Body of pancreas (tissue), 4 donors: ENCODE results near the gene PADI6. TPM values are rescaled to one million over a fixed set of nuclear protein-coding genes. Genes with fewer than 3 reads are reported as not detected.

Experiments
- ATAC-seq: fragments of 150-250 bp; one replicate; pipeline ENCODE4 v1.9.1; 2016
- DNase-seq, 4 donors: peaks; one replicate each; pipeline ENCODE4 v3.0.0-alpha.2; 2019
- H3K27ac ChIP-seq, 4 donors: fragments of 200-600 bp; sonication (generic); 1 replicate in 3 of 4; 2 replicates in 1 of 4; pipeline versions ENCODE4 v1.5.1 to v1.6.1; 2016 to 2019; ENCODE audit warnings: mild to moderate bottlenecking in 1 of 4, mixed read lengths in 1 of 4, moderate library complexity in 1 of 4
- H3K27me3 ChIP-seq, 2 donors: fragments of 200-600 bp; sonication (generic); one replicate each; pipeline ENCODE4 v1.6.0; 2016; ENCODE audit warnings: mild to moderate bottlenecking in 1 of 2
- H3K36me3 ChIP-seq, 2 donors: fragments of 200-600 bp; sonication (generic); replicated peaks in 1 of 2; 2 replicates each; pipeline ENCODE4 v1.5.1; 2016; ENCODE audit warnings: low read depth in 2 of 2; ENCODE audit not compliant: insufficient read depth in 1 of 2
- H3K4me1 ChIP-seq: fragments of 200-600 bp; sonication (generic); one replicate; pipeline ENCODE4 v1.6.0; 2016
- H3K4me3 ChIP-seq, 2 donors: fragments of 200-600 bp; sonication (generic); 1 replicate in 1 of 2; 2 replicates in 1 of 2; pipeline ENCODE4 v1.5.1; 2016 to 2019
- H3K9me3 ChIP-seq, 3 donors: fragments of 200-600 bp; sonication (generic); 1 replicate in 2 of 3; 2 replicates in 1 of 3; pipeline ENCODE4 v1.5.1; 2016
- POLR2A ChIP-seq, 3 donors: fragments of 450-650 bp; IDR thresholded peaks; one replicate each; pipeline ENCODE4 v1.6.1; 2016; ENCODE audit warnings: antibody characterized with exemption in 3 of 3, mild to moderate bottlenecking in 2 of 3
- WGBS, 2 donors: methylation state at CpG; one replicate each; pipeline ENCODE4 v1.1.5; 2017; 5-methylcytosine and 5-hydroxymethylcytosine counted together
- intact Hi-C: fragments of 100-400 bp; cut with DNase I; formaldehyde crosslinking; loops from one replicate; pipeline ENCODE4 v1.15.1; 2023
- total RNA-seq, 2 donors: library from RNA; depleted of rRNA; stranded (reverse); fragments of >200 nt; gene quantifications; one replicate each; pipeline ENCODE4 v1.1.0, GENCODE V29; 2016
- TF ChIP-seq, protein P1 (sequence below), 7 experiments: fragments of 450-650 bp in 4 of 7; fragments of 200-600 bp in 3 of 7; sonication (generic) in 3 of 7; IDR thresholded peaks; one replicate each; pipeline ENCODE4 v1.5.1; 2016 to 2019; ENCODE audit warnings: antibody characterized with exemption in 7 of 7

The PADI6 gene
- total RNA-seq, 2 donors from 2014 or later = not detected

DNA sequence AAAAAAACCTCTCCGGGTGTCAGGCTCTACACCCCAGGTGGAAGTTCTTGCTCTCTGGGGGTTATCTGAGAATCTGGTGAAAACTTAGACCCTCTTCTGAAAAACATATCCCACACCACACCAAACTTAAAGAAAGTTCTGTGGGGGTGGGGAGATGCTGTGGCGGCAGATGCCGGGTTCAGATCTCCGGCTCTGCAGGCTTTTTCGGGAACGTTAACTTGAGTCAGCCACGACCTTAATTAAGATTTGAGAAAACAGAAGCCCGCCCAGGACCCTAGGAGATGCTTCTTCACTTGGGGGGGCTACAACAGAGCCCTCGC is 65.2 kb downstream of the PADI6 start:
- Histone ChIP-seq H3K36me3 (no peaks in the 10 kb centered on the region), H3K4me3 (no peak overlapping the region), H3K9me3 (no peaks in the 10 kb centered on the region), H3K27me3 (no peaks in the 10 kb centered on the region), H3K27ac (peak overlapping the region in 3 of 4 donors; percentile 24 to 87 (median 62)), H3K4me1 (peaks cover 23% of the 10 kb centered on the region)
- peak in 1 of 3 donors; percentile 6 for TF ChIP-seq POLR2A (IDR thresholded peaks at IDR 0.05)
- TF ChIP-seq, protein P1, sequence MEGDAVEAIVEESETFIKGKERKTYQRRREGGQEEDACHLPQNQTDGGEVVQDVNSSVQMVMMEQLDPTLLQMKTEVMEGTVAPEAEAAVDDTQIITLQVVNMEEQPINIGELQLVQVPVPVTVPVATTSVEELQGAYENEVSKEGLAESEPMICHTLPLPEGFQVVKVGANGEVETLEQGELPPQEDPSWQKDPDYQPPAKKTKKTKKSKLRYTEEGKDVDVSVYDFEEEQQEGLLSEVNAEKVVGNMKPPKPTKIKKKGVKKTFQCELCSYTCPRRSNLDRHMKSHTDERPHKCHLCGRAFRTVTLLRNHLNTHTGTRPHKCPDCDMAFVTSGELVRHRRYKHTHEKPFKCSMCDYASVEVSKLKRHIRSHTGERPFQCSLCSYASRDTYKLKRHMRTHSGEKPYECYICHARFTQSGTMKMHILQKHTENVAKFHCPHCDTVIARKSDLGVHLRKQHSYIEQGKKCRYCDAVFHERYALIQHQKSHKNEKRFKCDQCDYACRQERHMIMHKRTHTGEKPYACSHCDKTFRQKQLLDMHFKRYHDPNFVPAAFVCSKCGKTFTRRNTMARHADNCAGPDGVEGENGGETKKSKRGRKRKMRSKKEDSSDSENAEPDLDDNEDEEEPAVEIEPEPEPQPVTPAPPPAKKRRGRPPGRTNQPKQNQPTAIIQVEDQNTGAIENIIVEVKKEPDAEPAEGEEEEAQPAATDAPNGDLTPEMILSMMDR (IDR thresholded peaks at IDR 0.05) = no peak
- ATAC-seq (no peak), DNase-seq (no peak)
- WGBS, 2 donors = 20 to 33% methylated on average over 1 to 9 of the region's 9 CpGs
- intact Hi-C loops = no loop called here

- TF ChIP-seq, protein P1 (IDR thresholded peaks at IDR 0.05) = no peak
- no peak for TF ChIP-seq POLR2A (IDR thresholded peaks at IDR 0.05)
- Histone ChIP-seq H3K4me3 (peak overlapping the region in 1 of 2 donors; percentile 80), H3K27me3 (no peaks in the 10 kb centered on the region), H3K27ac (peak overlapping the region; percentile 62 to 87 (median 82)), H3K9me3 (no peaks in the 10 kb centered on the region), H3K36me3 (no peaks in the 10 kb centered on the region), H3K4me1 (peaks cover 23% of the 10 kb centered on the region)
- peak; percentile 54 for ATAC-seq
- DNase-seq = peak; percentile 15 to 48 (median 39)
- intact Hi-C loops = no loop called here
- 0% methylated on average over 67 of the region's 115 CpGs; no CpG with 5 or more reads in 1 of the 2 donors for WGBS, 2 donors
Measured at GRCh38 chr1:17437580-17438317, 65.8 kb downstream of the PADI6 start.

- no peaks in the 10 kb centered on the region for H3K36me3 ChIP-seq
- H3K27ac ChIP-seq = peak overlapping the region; percentile 62 to 87 (median 82)
- intact Hi-C loops = no loop called here
- H3K9me3 ChIP-seq = no peaks in the 10 kb centered on the region
- H3K4me3 ChIP-seq = peak overlapping the region; percentile 59 to 80
- peak; percentile 38 for ATAC-seq
- H3K4me1 ChIP-seq = peaks cover 23% of the 10 kb centered on the region
- 0 to 2% methylated on average over 19 to 76 of the region's 78 CpGs for whole genome bisulfite sequencing, 2 donors
- DNase-seq = peak; percentile 54 to 71 (median 64)
- TF ChIP-seq, protein P1 (IDR thresholded peaks at IDR 0.05) = no peak
- peak in 1 of 3 donors; percentile 50 for TF ChIP-seq POLR2A (IDR thresholded peaks at IDR 0.05)
- no peaks in the 10 kb centered on the region for H3K27me3 ChIP-seq
Measured at GRCh38 chr1:17438318-17439249, 66.6 kb downstream of the PADI6 start.

DNA sequence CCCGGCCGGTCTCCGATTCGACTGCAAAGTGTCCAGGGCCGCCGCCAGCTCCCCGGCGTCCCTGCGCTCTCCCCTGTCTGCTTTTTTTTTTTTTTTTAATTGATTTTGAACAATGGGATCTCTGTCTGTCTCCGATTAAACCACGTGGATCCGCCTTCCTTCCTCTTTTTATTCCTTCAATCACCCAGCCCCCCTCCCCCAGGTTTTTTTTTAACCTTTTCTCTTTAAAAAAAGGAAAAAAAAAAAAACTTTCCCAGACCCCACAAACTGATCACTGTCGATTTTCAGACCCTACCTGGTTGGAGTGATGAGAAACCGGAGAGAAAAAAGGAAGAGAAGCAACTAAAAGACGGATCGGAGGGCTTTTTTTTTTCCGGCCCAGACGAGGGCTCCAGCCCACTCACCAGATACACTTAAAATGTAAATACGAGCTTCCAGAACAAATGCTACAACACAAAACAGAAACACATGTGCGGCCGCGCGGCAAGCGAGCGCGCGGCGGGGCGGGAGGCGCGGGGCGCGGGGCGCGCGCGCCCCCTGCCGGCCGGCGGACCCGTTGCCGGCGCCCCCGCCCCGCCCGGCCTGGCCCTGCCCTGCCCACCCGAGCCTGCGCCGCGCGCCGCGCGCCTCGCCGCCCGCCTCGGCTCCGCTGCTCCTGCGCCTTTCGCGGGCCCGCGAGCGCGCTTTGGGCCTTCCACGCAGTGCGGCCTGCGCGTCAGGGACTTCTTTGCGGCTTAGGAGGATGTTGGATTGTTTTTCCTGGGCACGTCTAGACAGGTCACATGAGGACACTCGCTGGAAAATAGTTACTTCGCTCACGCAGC is 67.5 kb downstream of the PADI6 start, which contains the start of gene RCC2:
TSS of gene RCC2 (minus strand) at position 428 of the 824 bp plus-strand sequence. CDS start 1,163 bp downstream, outside the sequence.
- Histone ChIP-seq H3K27me3 (no peaks in the 10 kb centered on the region), H3K4me1 (peaks cover 23% of the 10 kb centered on the region), H3K9me3 (no peaks in the 10 kb centered on the region), H3K27ac (peak within 1 kb of the TSS; percentile 62 to 87 (median 82)), H3K4me3 (peak within 1 kb of the TSS; percentile 59 to 80), H3K36me3 (no peaks in the 10 kb centered on the region)
- TF ChIP-seq, protein P1 (IDR thresholded peaks at IDR 0.05) = peak in 3 of 7 experiments; percentile 12 to 73 (median 43)
- peak in 2 of 3 donors; percentile 41 to 53 for TF ChIP-seq POLR2A (IDR thresholded peaks at IDR 0.05)
- intact Hi-C loops = no loop called here
- peak; percentile 82 for ATAC-seq
- 0 to 1% methylated on average over 28 to 65 of the region's 75 CpGs for WGBS, 2 donors
- DNase-seq = peak; percentile 60 to 71 (median 66)
